Activated CD4-positive, alpha-beta memory T cell treated with anti-CD3 and anti-CD28 coated beads for 36 hours (primary cell): Measurements from ENCODE around the gene MYO18B. TPM values are rescaled to one million over a fixed set of nuclear protein-coding genes. Genes with fewer than 3 reads are reported as not detected.

ENCODE experiments used
- CTCF ChIA-PET: fragments of 350-600 bp; sonication (Branson Sonifier 250); formaldehyde crosslinking; loops from one replicate; lab custom pipeline; 2021; ENCODE audit warnings: antibody characterized with exemption, inconsistent platforms; lab: Charles Lee
- POLR2A ChIA-PET: fragments of 350-600 bp; sonication (Branson Sonifier 250); formaldehyde crosslinking; loops from one replicate; lab custom pipeline; 2021; ENCODE audit warnings: antibody characterized with exemption; lab: Charles Lee
- DNase-seq: peaks from one replicate; pipeline ENCODE4 v3.0.0-alpha.2; 2020
- H3K27ac Mint-ChIP-seq: one replicate; pipeline ENCODE4 v1.8.0; 2021; ENCODE audit warnings: mixed read lengths
- H3K27me3 Mint-ChIP-seq: one replicate; pipeline ENCODE4 v1.8.0; 2021; ENCODE audit warnings: mixed read lengths
- H3K36me3 Mint-ChIP-seq: one replicate; pipeline ENCODE4 v1.8.0; 2021; ENCODE audit warnings: mixed read lengths
- H3K4me1 Mint-ChIP-seq: one replicate; pipeline ENCODE4 v1.8.0; 2021; ENCODE audit warnings: low read depth, mixed read lengths
- H3K4me3 Mint-ChIP-seq: one replicate; pipeline ENCODE4 v1.8.0; 2021; ENCODE audit warnings: mild to moderate bottlenecking, mixed read lengths
- H3K9me3 Mint-ChIP-seq: one replicate; pipeline ENCODE4 v1.8.0; 2021; ENCODE audit warnings: mixed read lengths
- intact Hi-C: fragments of 100-400 bp; cut with micrococcal nuclease; formaldehyde crosslinking; loops from one replicate; pipeline ENCODE4 v1.15.1; 2023
- total RNA-seq, 2 experiments: library from RNA; stranded (reverse); gene quantifications; one replicate each; pipeline ENCODE4 v1.2.3, GENCODE V29; 2021

The MYO18B gene
- total RNA-seq, 2 experiments from 2014 or later = 0.22 to 0.29 TPM

GRCh38 chr22:25752615-25753214, 10.7 kb downstream of the MYO18B start:
- POLR2A ChIA-PET = no interaction called here
- peaks cover 33% of the 10 kb centered on the region for H3K4me1 Mint-ChIP-seq
- no peak for DNase-seq
- H3K4me3 Mint-ChIP-seq = no peak overlapping the region
- no peak overlapping the region for H3K27ac Mint-ChIP-seq
- no peaks in the 10 kb centered on the region for H3K36me3 Mint-ChIP-seq
- CTCF ChIA-PET = no interaction called here
- intact Hi-C loops = no loop called here
- H3K27me3 Mint-ChIP-seq = peaks cover 9% of the 10 kb centered on the region
- H3K9me3 Mint-ChIP-seq = no peaks in the 10 kb centered on the region

- no peaks in the 10 kb centered on the region for H3K36me3 Mint-ChIP-seq
- intact Hi-C loops = no loop called here
- H3K27ac Mint-ChIP-seq = no peak overlapping the region
- no peak overlapping the region for H3K4me3 Mint-ChIP-seq
- no peaks in the 10 kb centered on the region for H3K9me3 Mint-ChIP-seq
- ChIA-PET POLR2A (no interaction called here), CTCF (interaction anchor here (1.0 kb wide), 1 partner anchor 20 kb away, joined by 3 read pairs; no protein-coding TSS in a partner anchor)
- DNase-seq = no peak
- peaks cover 30% of the 10 kb centered on the region for H3K4me1 Mint-ChIP-seq
- peaks cover 7% of the 10 kb centered on the region for H3K27me3 Mint-ChIP-seq
Observed at GRCh38 chr22:25753252-25753651, 11.3 kb downstream of the MYO18B start.

- Mint-ChIP-seq H3K4me1 (peaks cover 20% of the 10 kb centered on the region), H3K27me3 (peaks cover 7% of the 10 kb centered on the region), H3K4me3 (no peak overlapping the region), H3K9me3 (no peaks in the 10 kb centered on the region), H3K27ac (no peak overlapping the region), H3K36me3 (no peaks in the 10 kb centered on the region)
- ChIA-PET CTCF (interaction anchor here (0.6 to 1.0 kb wide), 2 partner anchors 18 to 37 kb away, joined by 3 read pairs; no protein-coding TSS in a partner anchor), POLR2A (no interaction called here)
- intact Hi-C loops = no loop called here
- no peak for DNase-seq
Observed at GRCh38 chr22:25754527-25755202, 12.7 kb downstream of the MYO18B start.

- no peak overlapping the region for H3K4me3 Mint-ChIP-seq
- H3K27ac Mint-ChIP-seq = no peak overlapping the region
- POLR2A ChIA-PET = no interaction called here
- H3K4me1 Mint-ChIP-seq = no peaks in the 10 kb centered on the region
- no peaks in the 10 kb centered on the region for H3K9me3 Mint-ChIP-seq
- CTCF ChIA-PET = interaction anchor here (1.2 to 1.5 kb wide), 2 partner anchors 15 to 295 kb away, joined by 3 to 5 read pairs; no protein-coding TSS in a partner anchor
- DNase-seq = no peak
- H3K36me3 Mint-ChIP-seq = no peaks in the 10 kb centered on the region
- intact Hi-C loops = no loop called here
- H3K27me3 Mint-ChIP-seq = no peaks in the 10 kb centered on the region
Observed at GRCh38 chr22:25757686-25758085, 15.7 kb downstream of the MYO18B start.

GRCh38 chr22:25758316-25758715, 16.3 kb downstream of the MYO18B start:
- Mint-ChIP-seq H3K4me1 (no peaks in the 10 kb centered on the region), H3K27me3 (no peaks in the 10 kb centered on the region), H3K4me3 (no peak overlapping the region), H3K27ac (no peak overlapping the region), H3K36me3 (no peaks in the 10 kb centered on the region), H3K9me3 (no peaks in the 10 kb centered on the region)
- intact Hi-C loops = no loop called here
- ChIA-PET POLR2A (no interaction called here), CTCF (interaction anchor here (1.2 kb wide), 1 partner anchor 296 kb away, joined by 3 read pairs; no protein-coding TSS in a partner anchor)
- DNase-seq = no peak

- H3K27ac Mint-ChIP-seq = no peak overlapping the region
- ChIA-PET CTCF (no interaction called here), POLR2A (interaction anchor here (1.5 kb wide), 1 partner anchor 10 kb away, joined by 3 read pairs; no protein-coding TSS in a partner anchor)
- no peaks in the 10 kb centered on the region for H3K9me3 Mint-ChIP-seq
- H3K36me3 Mint-ChIP-seq = no peaks in the 10 kb centered on the region
- intact Hi-C loops = no loop called here
- no peak overlapping the region for H3K4me3 Mint-ChIP-seq
- H3K27me3 Mint-ChIP-seq = no peaks in the 10 kb centered on the region
- no peaks in the 10 kb centered on the region for H3K4me1 Mint-ChIP-seq
- no peak for DNase-seq
Observed at GRCh38 chr22:25759825-25760231, 17.8 kb downstream of the MYO18B start.

- Mint-ChIP-seq H3K4me1 (no peaks in the 10 kb centered on the region), H3K27ac (no peak overlapping the region), H3K27me3 (no peaks in the 10 kb centered on the region), H3K9me3 (no peaks in the 10 kb centered on the region), H3K36me3 (no peaks in the 10 kb centered on the region), H3K4me3 (no peak overlapping the region)
- ChIA-PET CTCF (no interaction called here), POLR2A (interaction anchor here (1.5 kb wide), 1 partner anchor 11 kb away, joined by 3 read pairs; no protein-coding TSS in a partner anchor)
- intact Hi-C loops = no loop called here
- DNase-seq = no peak
Observed at GRCh38 chr22:25760294-25760693, 18.3 kb downstream of the MYO18B start.

- Mint-ChIP-seq H3K9me3 (peaks cover 4% of the 10 kb centered on the region), H3K36me3 (no peaks in the 10 kb centered on the region), H3K4me1 (no peaks in the 10 kb centered on the region), H3K4me3 (no peak overlapping the region), H3K27me3 (no peaks in the 10 kb centered on the region), H3K27ac (no peak overlapping the region)
- ChIA-PET POLR2A (interaction anchor here (1.5 kb wide), 1 partner anchor 11 kb away, joined by 3 read pairs; no protein-coding TSS in a partner anchor), CTCF (interaction anchor here (0.8 kb wide), 1 partner anchor 12 kb away, joined by 3 read pairs; no protein-coding TSS in a partner anchor)
- DNase-seq = no peak
- intact Hi-C loops = no loop called here
Observed at GRCh38 chr22:25760848-25761595, 19.0 kb downstream of the MYO18B start.

GRCh38 chr22:25762147-25762546, 20.2 kb downstream of the MYO18B start:
- ChIA-PET POLR2A (no interaction called here), CTCF (interaction anchor here (1.5 kb wide), 1 partner anchor 11 kb away, joined by 6 read pairs; no protein-coding TSS in a partner anchor)
- Mint-ChIP-seq H3K9me3 (peaks cover 14% of the 10 kb centered on the region), H3K27me3 (peaks cover 2% of the 10 kb centered on the region), H3K36me3 (peaks cover 3% of the 10 kb centered on the region), H3K27ac (no peak overlapping the region), H3K4me1 (no peaks in the 10 kb centered on the region), H3K4me3 (no peak overlapping the region)
- intact Hi-C loops = no loop called here
- DNase-seq = no peak

GRCh38 chr22:25763239-25763777, 21.3 kb downstream of the MYO18B start:
- intact Hi-C loops = no loop called here
- Mint-ChIP-seq H3K36me3 (peaks cover 3% of the 10 kb centered on the region), H3K27me3 (peaks cover 2% of the 10 kb centered on the region), H3K27ac (no peak overlapping the region), H3K4me3 (no peak overlapping the region), H3K9me3 (peaks cover 19% of the 10 kb centered on the region), H3K4me1 (no peaks in the 10 kb centered on the region)
- ChIA-PET POLR2A (no interaction called here), CTCF (interaction anchor here (1.5 to 1.6 kb wide), 2 partner anchors 10 to 13 kb away, joined by 4 to 6 read pairs; no protein-coding TSS in a partner anchor)
- DNase-seq = no peak

GRCh38 chr22:25764270-25765015, 22.5 kb downstream of the MYO18B start:
- H3K36me3 Mint-ChIP-seq = peaks cover 3% of the 10 kb centered on the region
- intact Hi-C loops = no loop called here

More at GRCh38 chr22:25764270-25765015, 22.5 kb downstream of the MYO18B start:
- peaks cover 19% of the 10 kb centered on the region for H3K9me3 Mint-ChIP-seq
- H3K27me3 Mint-ChIP-seq = peaks cover 5% of the 10 kb centered on the region
- ChIA-PET POLR2A (interaction anchor here (0.6 kb wide), 1 partner anchor 256 kb away, joined by 3 read pairs; no protein-coding TSS in a partner anchor), CTCF (interaction anchor here (1.6 kb wide), 1 partner anchor 14 kb away, joined by 4 read pairs; no protein-coding TSS in a partner anchor)
- no peak for DNase-seq
- H3K4me1 Mint-ChIP-seq = peaks cover 4% of the 10 kb centered on the region
- no peak overlapping the region for H3K4me3 Mint-ChIP-seq
- H3K27ac Mint-ChIP-seq = no peak overlapping the region
